ENCODE results near the gene GNA12.

DNA sequence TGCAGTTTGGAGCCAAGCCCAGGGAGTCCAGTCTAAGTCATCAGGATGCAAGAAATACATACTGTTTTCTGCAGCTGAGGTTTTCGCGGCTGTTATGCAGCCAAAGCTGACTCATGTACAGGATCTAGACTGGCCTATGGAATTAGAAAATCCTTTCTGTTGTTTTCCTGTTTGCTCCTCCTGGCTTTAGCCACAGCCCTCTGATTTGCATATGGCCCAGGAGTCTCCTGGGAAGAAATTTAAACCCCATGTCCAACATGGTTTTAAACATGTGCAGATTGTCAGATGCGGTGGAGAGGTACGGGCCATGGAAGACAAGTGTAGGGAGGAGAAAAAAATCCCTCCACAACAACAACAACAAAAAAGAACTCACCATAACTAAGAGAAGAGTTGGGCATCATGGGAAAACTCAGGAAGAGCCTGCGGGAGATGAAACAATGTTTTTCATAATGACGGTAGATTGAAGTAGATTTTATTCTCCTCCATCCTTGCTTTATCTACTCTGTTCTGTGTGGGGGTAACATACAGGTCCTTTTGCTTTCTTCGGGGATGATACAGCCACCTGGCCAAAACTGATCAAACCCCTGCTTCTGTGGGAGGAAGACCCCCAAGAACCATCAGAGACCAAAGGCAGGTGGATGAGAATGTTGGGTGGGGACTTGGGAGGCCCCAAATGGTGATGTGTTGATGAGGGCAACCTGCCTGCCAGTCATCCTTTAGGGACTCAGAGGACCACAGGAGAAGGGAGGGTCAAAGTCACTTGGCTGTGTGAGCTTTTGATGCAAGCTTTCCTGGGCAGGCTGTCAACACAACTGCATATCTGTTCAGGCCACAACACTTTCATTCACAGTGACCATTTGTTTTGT is 29.8 kb upstream of the GNA12 start:
- TF ChIP-seq CTCF (IDR thresholded peaks at IDR 0.05), result no peak
- TF ChIP-seq ZFX (IDR thresholded peaks at IDR 0.05; ENCODE audit: borderline replicate concordance), result no peak

Measured in 22Rv1 (cell line).